Memory B cell (primary cell): ENCODE data around the gene KIRREL2.

Experiments
- ATAC-seq: fragments of 150-1000 bp; cut with Tn5 transposase; 2 replicates; pipeline ENCODE4 v1.10.0; 2021; ENCODE audit warnings: low read depth, mild to moderate bottlenecking, moderate library complexity
- DNase-seq, 2 donors: peaks; one replicate each; pipeline ENCODE4 v3.0.0; 2022; ENCODE audit warnings: low spot score in 2 of 2
- H3K27ac Mint-ChIP-seq: one replicate; pipeline ENCODE4 v1.8.0; 2022; ENCODE audit warnings: mild to moderate bottlenecking, moderate library complexity, mixed read lengths
- H3K27me3 Mint-ChIP-seq: one replicate; pipeline ENCODE4 v1.8.0; 2022; ENCODE audit warnings: mixed read lengths
- H3K36me3 Mint-ChIP-seq: one replicate; pipeline ENCODE4 v1.8.0; 2022; ENCODE audit warnings: mild to moderate bottlenecking, mixed read lengths
- H3K4me1 Mint-ChIP-seq: one replicate; pipeline ENCODE4 v1.8.0; 2022; ENCODE audit warnings: mixed read lengths
- H3K4me3 Mint-ChIP-seq: one replicate; pipeline ENCODE4 v1.8.0; 2022; ENCODE audit warnings: mild to moderate bottlenecking, moderate library complexity, mixed read lengths
- H3K9me3 Mint-ChIP-seq: one replicate; pipeline ENCODE4 v1.8.0; 2022; ENCODE audit warnings: mixed read lengths

The KIRREL2 gene

GRCh38 chr19:35852029-35852780 is 4.5 kb upstream of the KIRREL2 start, which contains the start of gene NPHS1:
NPHS1 (minus strand) TSS chr19:35852504; CDS start chr19:35851837, 667 bp downstream.
- H3K4me1 Mint-ChIP-seq = peaks cover 3% of the 10 kb centered on the region
- ATAC-seq (no peak), DNase-seq (no peak)
- no peaks in the 10 kb centered on the region for H3K9me3 Mint-ChIP-seq
- H3K4me3 Mint-ChIP-seq = no peak within 1 kb of the TSS
- H3K27ac Mint-ChIP-seq = no peak within 1 kb of the TSS
- peaks cover 33% of the 10 kb centered on the region for H3K27me3 Mint-ChIP-seq
- no peaks in the 10 kb centered on the region for H3K36me3 Mint-ChIP-seq

GRCh38 chr19:35853038-35853756 is 3.5 kb upstream of the KIRREL2 start:
- Mint-ChIP-seq H3K27ac (no peak overlapping the region), H3K27me3 (peaks cover 36% of the 10 kb centered on the region), H3K36me3 (no peaks in the 10 kb centered on the region), H3K4me1 (peaks cover 3% of the 10 kb centered on the region), H3K9me3 (no peaks in the 10 kb centered on the region), H3K4me3 (no peak overlapping the region)
- no peak for ATAC-seq
- no peak for DNase-seq

DNA sequence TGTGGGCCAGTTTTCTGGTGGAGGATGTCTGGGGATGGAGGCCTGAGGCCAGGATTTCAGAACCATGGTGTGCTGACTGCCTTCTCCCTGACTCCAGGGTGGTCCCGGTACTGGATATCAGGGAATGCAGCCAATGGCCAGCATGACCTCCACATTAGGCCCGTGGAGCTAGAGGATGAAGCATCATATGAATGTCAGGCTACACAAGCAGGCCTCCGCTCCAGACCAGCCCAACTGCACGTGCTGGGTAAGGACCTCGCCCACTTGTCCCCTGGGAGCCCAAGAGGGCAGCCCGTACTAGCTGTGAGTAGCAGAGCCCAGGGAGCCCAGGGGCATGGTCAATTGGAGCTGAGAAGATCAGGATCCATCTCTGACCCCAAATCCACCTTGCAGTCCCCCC is 1.6 kb downstream of the KIRREL2 start:
- DNase-seq (no peak), ATAC-seq (no peak)
- peak overlapping the region; percentile 3 for H3K4me3 Mint-ChIP-seq
- peaks cover 40% of the 10 kb centered on the region for H3K27me3 Mint-ChIP-seq
- no peaks in the 10 kb centered on the region for H3K9me3 Mint-ChIP-seq
- no peaks in the 10 kb centered on the region for H3K36me3 Mint-ChIP-seq
- peaks cover 9% of the 10 kb centered on the region for H3K4me1 Mint-ChIP-seq
- H3K27ac Mint-ChIP-seq = no peak overlapping the region

GRCh38 chr19:35859414-35859813 is 2.7 kb downstream of the KIRREL2 start:
- Mint-ChIP-seq H3K27ac (no peak overlapping the region), H3K27me3 (peaks cover 41% of the 10 kb centered on the region), H3K36me3 (no peaks in the 10 kb centered on the region), H3K4me3 (no peak overlapping the region), H3K9me3 (no peaks in the 10 kb centered on the region), H3K4me1 (peaks cover 9% of the 10 kb centered on the region)
- DNase-seq = no peak
- ATAC-seq = no peak

DNA sequence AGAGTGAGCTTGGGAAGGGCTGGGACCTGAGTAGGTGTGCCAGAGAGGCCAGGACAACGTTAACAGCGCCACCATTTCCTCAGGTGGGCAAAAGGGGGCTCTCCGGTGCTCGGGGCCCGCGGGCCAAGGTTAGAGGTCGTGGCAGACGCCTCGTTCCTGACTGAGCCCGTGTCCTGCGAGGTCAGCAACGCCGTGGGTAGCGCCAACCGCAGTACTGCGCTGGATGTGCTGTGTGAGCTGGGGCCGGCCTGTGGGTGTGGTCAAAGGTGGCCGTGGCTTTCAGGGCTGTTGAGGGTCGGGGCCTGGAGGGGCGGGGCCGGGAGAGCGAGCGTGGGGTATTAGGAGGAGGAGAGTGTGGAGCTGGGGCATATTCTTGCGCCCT is 3.7 kb downstream of the KIRREL2 start:
- H3K27me3 Mint-ChIP-seq = peaks cover 40% of the 10 kb centered on the region
- no peak for ATAC-seq

GRCh38 chr19:35860818-35861639 is 4.3 kb downstream of the KIRREL2 start:
- ATAC-seq = no peak
- Mint-ChIP-seq H3K9me3 (no peaks in the 10 kb centered on the region), H3K36me3 (no peaks in the 10 kb centered on the region), H3K4me3 (no peak overlapping the region), H3K4me1 (peaks cover 9% of the 10 kb centered on the region), H3K27me3 (peaks cover 43% of the 10 kb centered on the region), H3K27ac (no peak overlapping the region)
- no peak for DNase-seq

More for the DNA sequence above, 3.7 kb downstream of the KIRREL2 start:
- Mint-ChIP-seq H3K36me3 (no peaks in the 10 kb centered on the region), H3K4me1 (peaks cover 9% of the 10 kb centered on the region), H3K9me3 (no peaks in the 10 kb centered on the region), H3K27ac (no peak overlapping the region), H3K4me3 (no peak overlapping the region)
- no peak for DNase-seq

GRCh38 chr19:35861640-35862160 is 5.0 kb downstream of the KIRREL2 start:
- Mint-ChIP-seq H3K4me3 (no peak overlapping the region), H3K36me3 (no peaks in the 10 kb centered on the region), H3K27me3 (peaks cover 48% of the 10 kb centered on the region), H3K9me3 (no peaks in the 10 kb centered on the region), H3K27ac (no peak overlapping the region), H3K4me1 (peaks cover 9% of the 10 kb centered on the region)
- no peak for DNase-seq
- ATAC-seq = no peak

GRCh38 chr19:35862528-35862927 is 5.8 kb downstream of the KIRREL2 start:
- Mint-ChIP-seq H3K36me3 (peaks cover under 1% of the 10 kb centered on the region), H3K27me3 (peaks cover 47% of the 10 kb centered on the region), H3K27ac (no peak overlapping the region), H3K9me3 (no peaks in the 10 kb centered on the region), H3K4me1 (peaks cover 7% of the 10 kb centered on the region), H3K4me3 (no peak overlapping the region)
- no peak for DNase-seq
- no peak for ATAC-seq

- Mint-ChIP-seq H3K27ac (no peak overlapping the region), H3K4me1 (peaks cover 10% of the 10 kb centered on the region), H3K4me3 (no peak overlapping the region), H3K9me3 (no peaks in the 10 kb centered on the region), H3K27me3 (peaks cover 47% of the 10 kb centered on the region), H3K36me3 (peaks cover 2% of the 10 kb centered on the region)
- DNase-seq = no peak
- ATAC-seq = no peak
These were observed 6.3 kb downstream of the KIRREL2 start for GRCh38 chr19:35863018-35863417.

DNA sequence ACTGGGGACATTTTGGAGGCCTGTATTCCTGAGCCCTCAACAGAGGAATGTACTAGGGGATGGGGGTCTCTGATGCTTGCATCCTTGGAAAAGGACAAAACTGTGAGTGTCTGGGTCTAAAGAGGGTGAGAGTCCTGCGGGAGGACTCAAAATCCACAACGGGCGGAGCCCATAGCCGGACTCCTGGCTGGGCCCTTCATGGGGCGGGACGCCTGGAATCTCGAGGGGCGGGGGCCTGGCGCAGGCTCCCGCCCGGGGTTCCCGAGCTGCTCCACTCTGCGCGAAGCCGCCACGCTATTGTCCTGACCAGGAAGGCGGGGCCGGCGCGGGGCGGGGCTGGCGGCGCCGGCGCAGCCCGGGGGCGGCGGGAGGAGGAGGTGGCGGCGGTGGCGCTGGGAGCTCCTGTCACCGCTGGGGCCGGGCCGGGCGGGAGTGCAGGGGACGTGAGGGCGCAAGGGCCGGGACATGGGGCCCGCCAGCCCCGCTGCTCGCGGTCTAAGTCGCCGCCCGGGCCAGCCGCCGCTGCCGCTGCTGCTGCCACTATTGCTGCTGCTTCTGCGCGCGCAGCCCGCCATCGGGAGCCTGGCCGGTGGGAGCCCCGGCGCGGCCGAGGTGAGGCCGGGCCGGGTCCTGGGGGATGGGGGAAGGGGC is 11.6 kb downstream of the KIRREL2 start, which contains the start of gene APLP1:
TSS of gene APLP1 (plus strand) at position 403 of the 651 bp plus-strand sequence. CDS start at position 466, 63 bp downstream.
- Mint-ChIP-seq H3K4me3 (peak within 1 kb of the TSS; percentile 68), H3K36me3 (peaks cover 6% of the 10 kb centered on the region), H3K27ac (no peak within 1 kb of the TSS), H3K4me1 (peaks cover 16% of the 10 kb centered on the region), H3K27me3 (peaks cover 36% of the 10 kb centered on the region), H3K9me3 (peaks cover 3% of the 10 kb centered on the region)
- DNase-seq = no peak
- ATAC-seq = peak; percentile 68

DNA sequence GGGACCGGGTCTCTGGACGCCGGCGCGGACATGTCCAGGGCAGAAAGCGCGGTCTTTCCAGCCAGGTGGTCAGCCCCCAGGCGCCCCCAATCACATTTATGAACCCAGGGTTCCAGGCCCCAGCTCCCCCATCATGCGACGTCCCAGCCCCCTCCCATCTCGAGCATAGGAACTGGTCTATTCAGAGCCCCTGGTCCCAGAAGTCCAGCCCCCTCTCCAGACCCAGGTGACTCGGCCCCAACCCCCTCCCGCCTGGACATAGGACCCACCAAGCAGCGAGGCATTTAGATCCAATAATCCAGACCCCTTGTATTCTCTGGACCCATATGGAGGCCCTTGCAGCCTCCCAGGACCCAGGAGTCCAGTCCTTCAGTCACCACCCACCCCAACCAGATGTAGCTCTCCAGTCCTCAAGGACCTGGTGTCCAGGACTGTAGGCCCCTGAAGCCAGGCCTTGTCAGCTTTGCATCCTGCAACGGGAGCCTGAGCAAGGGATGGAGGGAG is 12.2 kb downstream of the KIRREL2 start:
- peaks cover 16% of the 10 kb centered on the region for H3K4me1 Mint-ChIP-seq
- peak overlapping the region; percentile 53 for H3K4me3 Mint-ChIP-seq
- no peak overlapping the region for H3K27ac Mint-ChIP-seq
- H3K9me3 Mint-ChIP-seq = peaks cover 3% of the 10 kb centered on the region
- DNase-seq (no peak), ATAC-seq (no peak)
- peaks cover 6% of the 10 kb centered on the region for H3K36me3 Mint-ChIP-seq
- peaks cover 39% of the 10 kb centered on the region for H3K27me3 Mint-ChIP-seq

GRCh38 chr19:35869327-35870123 is 12.8 kb downstream of the KIRREL2 start:
- DNase-seq = peak; percentile 59 to 64
- H3K27ac Mint-ChIP-seq = no peak overlapping the region

More at GRCh38 chr19:35869327-35870123, 12.8 kb downstream of the KIRREL2 start:
- Mint-ChIP-seq H3K4me1 (peaks cover 16% of the 10 kb centered on the region), H3K9me3 (peaks cover 3% of the 10 kb centered on the region), H3K27me3 (peaks cover 41% of the 10 kb centered on the region), H3K36me3 (peaks cover 6% of the 10 kb centered on the region), H3K4me3 (peak overlapping the region; percentile 81)
- ATAC-seq = peak; percentile 81
